GM23338 (cell line): Measurements from ENCODE around the gene SEMA6B. TPM values are rescaled to one million over a fixed set of nuclear protein-coding genes. Genes with fewer than 3 reads are reported as not detected.

Experiments
- ATAC-seq: fragments of 200-7000 bp; cut with Tn5 transposase; 3 replicates; pipeline ENCODE4 v1.9.1; 2020
- DNase-seq: peaks from one replicate; pipeline ENCODE4 v3.0.0-alpha.2; 2015; ENCODE audit warnings: low spot score
- H2AFZ ChIP-seq: fragments of 200-600 bp; sonication (generic); 2 replicates; pipeline ENCODE4 v1.8.0; 2016; ENCODE audit warnings: antibody characterized with exemption, mild to moderate bottlenecking, moderate library complexity
- H3F3A ChIP-seq: fragments of 200-600 bp; sonication (generic); replicated peaks from 2 replicates; pipeline ENCODE4 v1.8.0; 2017; ENCODE audit warnings: antibody characterized with exemption, mixed run types, low read depth
- H3K27ac ChIP-seq: fragments of 200-600 bp; sonication (generic); 2 replicates; pipeline ENCODE4 v1.6.1; 2016; ENCODE audit warnings: low read depth
- H3K27me3 ChIP-seq: fragments of 200-600 bp; sonication (generic); 2 replicates; pipeline ENCODE4 v1.8.0; 2016; ENCODE audit warnings: mild to moderate bottlenecking, mixed run types, moderate library complexity; ENCODE audit not compliant: insufficient read depth
- H3K36me3 ChIP-seq: fragments of 200-600 bp; sonication (generic); 2 replicates; pipeline ENCODE4 v1.8.0; 2016; ENCODE audit warnings: mild to moderate bottlenecking; ENCODE audit not compliant: insufficient read depth
- H3K4me1 ChIP-seq: fragments of 200-600 bp; sonication (generic); 2 replicates; pipeline ENCODE4 v1.8.0; 2016; ENCODE audit warnings: mild to moderate bottlenecking, moderate library complexity; ENCODE audit not compliant: insufficient read depth
- H3K4me2 ChIP-seq: fragments of 200-600 bp; sonication (generic); 2 replicates; pipeline ENCODE4 v1.7.1; 2017; ENCODE audit warnings: mixed run types
- H3K4me3 ChIP-seq: fragments of 200-600 bp; sonication (generic); 2 replicates; pipeline ENCODE4 v1.6.1; 2016; ENCODE audit warnings: mixed run types
- H3K79me2 ChIP-seq: fragments of 200-600 bp; sonication (generic); replicated peaks from 2 replicates; pipeline ENCODE4 v1.8.0; 2017; ENCODE audit warnings: mild to moderate bottlenecking; ENCODE audit not compliant: insufficient read depth
- H3K9me2 ChIP-seq: fragments of 200-600 bp; sonication (generic); 2 replicates; pipeline ENCODE4 v1.8.0; 2017; ENCODE audit not compliant: insufficient read depth
- H4K20me1 ChIP-seq: fragments of 200-600 bp; sonication (generic); replicated peaks from 2 replicates; pipeline ENCODE4 v1.8.0; 2017; ENCODE audit warnings: mild to moderate bottlenecking; ENCODE audit not compliant: insufficient read depth
- H3K27ac Mint-ChIP-seq: 2 replicates; pipeline ENCODE4 v1.8.0; 2020; ENCODE audit warnings: inconsistent platforms, mild to moderate bottlenecking, moderate library complexity, mixed read lengths
- H3K27me3 Mint-ChIP-seq: 3 replicates; pipeline ENCODE4 v1.8.0; 2022; ENCODE audit warnings: low read depth, mild to moderate bottlenecking, moderate library complexity, mixed read lengths, inconsistent platforms; ENCODE audit not compliant: insufficient read depth, poor library complexity
- H3K36me3 Mint-ChIP-seq: 3 replicates; pipeline ENCODE4 v1.8.0; 2021; ENCODE audit warnings: low read depth, mild to moderate bottlenecking, inconsistent platforms, moderate library complexity, mixed read lengths
- H3K4me1 Mint-ChIP-seq: 3 replicates; pipeline ENCODE4 v1.8.0; 2020; ENCODE audit warnings: mild to moderate bottlenecking, inconsistent platforms, mixed read lengths
- H3K4me3 Mint-ChIP-seq: 3 replicates; pipeline ENCODE4 v1.8.0; 2021; ENCODE audit warnings: moderate library complexity, mild to moderate bottlenecking, inconsistent platforms, mixed read lengths
- H3K9me3 Mint-ChIP-seq: 3 replicates; pipeline ENCODE4 v1.8.0; 2020; ENCODE audit warnings: moderate library complexity, mild to moderate bottlenecking, inconsistent platforms, mixed read lengths
- CTCF ChIP-seq, 2 experiments: fragments of 200-600 bp in 1 of 2; sonication (generic) in 1 of 2; conservative IDR thresholded peaks; 2 replicates each; pipeline versions ENCODE4 v1.5.1 to v1.6.1; 2016 to 2017; ENCODE audit warnings: antibody characterized with exemption in 2 of 2, low read depth in 2 of 2, mild to moderate bottlenecking in 2 of 2, moderate library complexity in 1 of 2
- JUNB ChIP-seq: IDR thresholded peaks from one replicate; pipeline ENCODE4 v1.6.1; 2016; ENCODE audit warnings: antibody characterized with exemption; ENCODE audit not compliant: unreplicated experiment
- POLR2AphosphoS5 ChIP-seq: IDR thresholded peaks from 2 replicates; pipeline ENCODE4 v1.6.1; 2016; ENCODE audit warnings: antibody characterized with exemption, low read depth
- ZNF462 ChIP-seq: fragments of 250-450 bp; sonication (Bioruptor Pico); IDR thresholded peaks from 2 replicates; pipeline ENCODE4 v1.5.0; 2020; ENCODE audit warnings: mild to moderate bottlenecking, moderate library complexity
- polyA plus RNA-seq: library from polyadenylated mRNA; unstranded; fragments of >200 nt; fragmentation: Nextera tagmentation; extraction: Ambion mirVana; gene quantifications from 2 replicates; pipeline ENCODE4 v1.2.1, GENCODE V29; 2016
- total RNA-seq: library from RNA; depleted of rRNA; stranded (reverse); fragments of >200 nt; shearing (Covaris generic); gene quantifications from 2 replicates; pipeline ENCODE4 v1.2.3, GENCODE V29; 2014

SEMA6B gene
- total and polyA plus RNA-seq, 2 experiments from 2014 or later, result 5.3 to 42.7 TPM

GRCh38 chr19:4524808-4525562, 34.5 kb downstream of the SEMA6B start (continued):
- TF ChIP-seq ZNF462 (CRISPR knock-in tag) (no peak), JUNB (no peak)

GRCh38 chr19:4523306-4524110, 36.0 kb downstream of the SEMA6B start:
- H3K79me2 ChIP-seq, result no peaks in the 10 kb centered on the region
- Mint-ChIP-seq H3K27ac (no peak overlapping the region), H3K9me3 (peaks cover 3% of the 10 kb centered on the region; the same call in 2 of the 3 replicates), H3K4me1 (peaks cover 4% of the 10 kb centered on the region), H3K27me3 (peaks cover 18% of the 10 kb centered on the region), H3K36me3 (peaks cover 2% of the 10 kb centered on the region; the same call in 1 of the 3 replicates), H3K4me3 (no peak overlapping the region)
- no peak overlapping the region for H3K4me3 ChIP-seq
- DNase-seq (peak; percentile 74), ATAC-seq (peak; percentile 55)
- H3F3A ChIP-seq, result no peaks in the 10 kb centered on the region
- no peaks in the 10 kb centered on the region for H3K9me2 ChIP-seq
- no peak overlapping the region for H3K4me2 ChIP-seq
- no peaks in the 10 kb centered on the region; the same call in 1 of the 2 replicates for H4K20me1 ChIP-seq
- TF ChIP-seq CTCF (conservative IDR thresholded peaks at IDR 0.05; ENCODE audit: low read depth in 2 of 2) (peak; percentile 86 to 92), JUNB (no peak), POLR2AphosphoS5 (no peak)
- 0 out of 2 replicates have a peak, but pooled peaks cover 6% of the 10 kb centered on the region for H3K27me3 ChIP-seq
- no peaks in the 10 kb centered on the region for H3K36me3 ChIP-seq
- H3K27ac ChIP-seq, result no peak overlapping the region
- no peak overlapping the region for H2AFZ ChIP-seq
- H3K4me1 ChIP-seq, result no peaks in the 10 kb centered on the region
